Measurements from ENCODE around the gene CDK2.
"Not testable (repeated sequence)": the region's sequence is repeated elsewhere in the genome, so short reads cannot be mapped to it uniquely, and the experiment has no call there.

CDK2 gene

DNA sequence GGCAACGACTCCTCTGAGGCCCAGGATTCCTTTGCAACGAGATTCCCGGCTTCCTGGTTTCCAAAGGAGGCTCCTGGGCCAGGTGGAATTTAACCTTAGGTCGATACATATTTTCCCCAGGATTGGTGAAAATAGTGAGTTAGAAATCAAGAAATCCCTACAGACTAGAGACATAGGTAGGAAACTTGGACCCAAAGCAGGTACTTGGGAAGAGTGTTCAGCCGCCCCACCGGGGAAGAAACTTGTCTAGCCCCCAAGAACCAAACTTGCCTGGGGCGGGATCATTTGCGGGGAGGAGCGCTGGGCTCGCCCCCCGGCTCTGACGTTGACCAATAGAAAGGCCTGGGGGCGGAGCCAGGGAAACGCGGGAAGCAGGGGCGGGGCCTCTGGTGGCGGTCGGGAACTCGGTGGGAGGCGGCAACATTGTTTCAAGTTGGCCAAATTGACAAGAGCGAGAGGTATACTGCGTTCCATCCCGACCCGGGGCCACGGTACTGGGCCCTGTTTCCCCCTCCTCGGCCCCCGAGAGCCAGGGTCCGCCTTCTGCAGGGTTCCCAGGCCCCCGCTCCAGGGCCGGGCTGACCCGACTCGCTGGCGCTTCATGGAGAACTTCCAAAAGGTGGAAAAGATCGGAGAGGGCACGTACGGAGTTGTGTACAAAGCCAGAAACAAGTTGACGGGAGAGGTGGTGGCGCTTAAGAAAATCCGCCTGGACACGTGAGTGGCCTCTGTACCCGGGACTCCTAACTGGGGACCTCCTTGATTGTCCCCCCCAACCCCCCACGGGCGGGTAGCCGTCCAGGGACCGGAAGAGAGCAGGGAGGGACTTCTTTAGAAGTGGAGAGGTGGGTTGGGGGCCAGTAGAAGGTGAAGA, at the start of gene CDK2:
TSS of gene CDK2 (plus strand) at position 423 of the 874 bp plus-strand sequence. CDS start at position 602, 179 bp downstream.
- DNase-seq = peak; percentile 30

GRCh38 chr12:55919032-55919431, 47.6 kb upstream of the CDK2 start:
- not testable (repeated sequence) for DNase-seq

GRCh38 chr12:55922126-55922525, 44.5 kb upstream of the CDK2 start:
- no peak for DNase-seq

- DNase-seq = not testable (repeated sequence)
Measured at GRCh38 chr12:55923648-55924047, 43.0 kb upstream of the CDK2 start.

DNA sequence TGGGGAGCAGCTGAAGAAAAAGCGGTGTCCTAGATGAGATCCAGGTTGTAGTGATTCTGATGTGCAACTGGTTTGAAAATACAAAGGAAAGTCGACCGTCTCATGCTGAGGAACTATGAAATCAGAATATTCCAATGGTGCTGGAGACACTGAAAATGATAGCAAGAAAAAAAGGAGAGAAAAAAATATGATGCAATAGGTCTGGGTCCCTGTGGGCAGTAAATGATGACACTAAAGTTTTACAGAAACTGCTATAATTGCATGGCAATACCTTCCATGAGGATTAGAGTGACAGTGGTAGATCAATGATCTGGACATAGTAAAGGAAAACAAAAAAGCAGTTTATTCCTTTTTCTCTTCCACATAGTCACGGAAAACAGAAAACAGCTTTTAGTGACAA, 41.3 kb upstream of the CDK2 start:
- DNase-seq = no peak

DNA sequence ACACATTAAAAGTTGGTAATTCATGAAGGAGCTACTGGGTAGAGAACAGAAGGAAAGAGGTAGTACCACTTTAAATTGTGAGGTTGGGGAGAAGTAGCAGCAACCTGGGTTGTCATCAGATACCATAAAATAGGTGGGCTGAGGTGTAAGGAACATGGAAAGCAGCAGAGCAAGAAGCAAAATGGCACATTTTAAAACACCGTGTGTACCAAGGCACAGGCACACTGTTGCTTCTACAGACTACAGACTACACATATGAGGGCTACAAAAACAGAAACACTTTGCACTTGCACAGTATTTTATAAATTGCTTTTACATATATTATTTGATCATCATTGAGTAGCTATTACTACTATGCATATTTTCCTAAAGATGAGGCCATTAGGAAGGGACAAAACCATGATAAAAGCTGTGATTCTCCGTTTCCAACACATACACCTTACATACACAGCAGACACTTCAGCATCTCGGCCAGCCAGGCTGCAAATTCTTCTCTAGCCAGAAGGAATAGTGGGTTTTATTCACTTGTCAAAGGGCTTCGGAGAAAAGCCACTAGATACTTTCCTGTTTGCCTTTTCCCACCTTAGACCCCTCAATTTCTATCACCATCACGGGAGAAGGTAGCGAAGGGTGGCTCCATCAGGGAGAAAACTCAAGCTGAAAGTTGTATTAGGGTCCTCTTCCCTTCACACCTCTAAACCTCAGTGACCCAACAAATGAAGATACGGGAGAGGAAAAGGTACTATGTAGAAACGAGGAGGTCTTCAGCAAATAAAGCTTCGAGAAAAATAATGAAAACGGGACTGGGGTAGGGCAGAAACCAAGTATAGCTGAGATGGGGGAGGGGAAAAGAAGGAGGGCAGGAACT, 40.5 kb upstream of the CDK2 start:
- no peak for DNase-seq

GRCh38 chr12:55926738-55927587, 39.7 kb upstream of the CDK2 start:
- peak; percentile 75 for DNase-seq

DNA sequence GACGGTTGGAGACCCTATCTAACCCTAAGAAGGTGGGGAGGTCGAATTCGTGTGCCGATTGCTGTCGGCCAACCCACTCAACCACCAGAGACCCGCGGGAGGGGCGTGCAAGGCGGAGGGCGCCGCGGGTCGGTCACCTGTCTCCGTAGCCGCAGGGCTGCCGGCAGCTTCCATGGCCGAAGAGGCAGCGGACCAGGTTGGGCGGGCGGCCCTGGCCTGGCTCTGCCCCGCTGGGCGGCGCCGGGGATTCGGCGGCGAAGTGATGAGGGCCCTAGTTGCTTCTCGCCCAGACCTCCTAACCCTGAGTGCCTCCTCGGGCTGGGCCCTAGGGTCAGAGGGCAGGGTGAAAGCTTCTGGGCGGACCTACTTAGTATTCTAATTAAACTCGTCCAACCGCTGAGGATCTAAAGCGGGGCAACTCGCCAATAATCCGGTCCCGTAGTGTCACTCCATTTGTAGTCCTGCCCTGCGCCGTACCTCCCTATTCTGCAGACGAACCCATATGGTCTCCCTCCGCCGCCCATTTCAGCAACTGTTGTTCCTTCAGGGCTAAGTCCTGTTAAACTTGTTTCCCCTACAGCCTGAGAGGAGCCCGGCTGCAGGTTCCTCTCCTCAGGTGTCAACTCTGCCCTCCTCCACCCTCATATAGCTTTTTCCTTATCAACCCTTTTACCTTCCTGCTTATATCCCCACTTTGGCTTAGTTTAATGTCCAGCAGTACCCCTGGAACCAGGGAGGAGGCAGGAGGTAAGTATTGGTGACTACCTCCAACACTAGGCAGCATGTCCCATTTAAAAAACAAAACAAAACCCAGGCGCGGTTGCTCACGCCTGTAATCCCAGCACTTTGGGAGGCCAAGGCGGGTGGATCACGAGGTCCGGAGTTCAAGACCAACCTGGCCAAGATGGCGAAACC, 38.8 kb upstream of the CDK2 start, which contains the start of gene PYM1:
TSS of gene PYM1 (minus strand) at position 307 of the 915 bp plus-strand sequence. CDS start at position 174, 133 bp downstream.
- peak; percentile 59 for DNase-seq

DNA sequence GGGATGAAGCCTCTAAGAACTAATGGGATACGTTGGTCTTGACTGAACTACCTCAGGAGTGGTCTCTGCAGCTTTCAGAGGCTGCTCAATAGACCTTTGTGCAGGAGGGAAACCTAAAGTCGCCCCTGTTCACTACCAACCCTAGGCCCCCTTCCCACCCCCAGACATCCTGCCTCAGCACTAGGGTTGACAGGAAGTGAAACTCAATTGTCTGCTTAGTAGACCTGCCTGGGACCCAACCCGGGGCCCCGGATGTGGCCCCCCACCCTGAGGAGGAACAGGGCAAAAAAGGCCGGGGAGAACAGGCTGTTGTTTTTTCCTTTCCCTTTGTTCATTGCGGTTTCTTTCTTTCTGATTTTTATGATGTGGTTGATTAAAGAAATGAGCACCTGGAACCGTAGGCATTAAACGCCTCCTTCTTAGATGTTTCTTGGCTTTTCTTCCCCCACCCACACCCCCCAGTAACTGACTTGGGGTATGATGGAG, 37.3 kb upstream of the CDK2 start:
- DNase-seq = no peak

GRCh38 chr12:55930771-55931316, 35.8 kb upstream of the CDK2 start, which contains the start of gene DGKA:
Gene DGKA, plus strand, starts transcription at chr12:55931162. Its CDS starts 5,342 bp downstream, at chr12:55936504.
- DNase-seq = peak; percentile 15

DNA sequence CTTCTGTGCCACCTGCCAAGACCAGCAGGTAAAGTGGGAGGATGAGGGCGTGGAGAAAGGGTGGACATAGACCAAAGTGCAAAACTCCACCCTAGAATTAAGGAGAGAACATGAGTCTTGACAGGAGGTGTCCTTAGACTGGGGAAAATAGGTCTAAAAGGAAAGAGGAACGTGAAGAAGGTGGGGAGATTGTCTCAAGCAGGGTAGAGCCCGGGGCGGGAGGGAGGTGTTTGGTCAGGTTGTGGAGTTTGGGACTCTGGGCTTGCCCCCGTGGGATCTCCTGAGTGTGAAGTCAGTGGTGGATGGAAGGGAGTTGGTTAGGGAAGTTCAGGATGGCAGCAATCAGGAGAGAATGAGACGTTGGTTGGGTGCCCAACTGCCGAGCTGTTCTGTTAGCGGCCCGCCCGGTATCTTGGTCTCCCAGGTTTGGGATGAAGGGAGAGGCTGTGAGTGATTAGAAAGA, 35.3 kb upstream of the CDK2 start:
- DNase-seq = no peak

DNA sequence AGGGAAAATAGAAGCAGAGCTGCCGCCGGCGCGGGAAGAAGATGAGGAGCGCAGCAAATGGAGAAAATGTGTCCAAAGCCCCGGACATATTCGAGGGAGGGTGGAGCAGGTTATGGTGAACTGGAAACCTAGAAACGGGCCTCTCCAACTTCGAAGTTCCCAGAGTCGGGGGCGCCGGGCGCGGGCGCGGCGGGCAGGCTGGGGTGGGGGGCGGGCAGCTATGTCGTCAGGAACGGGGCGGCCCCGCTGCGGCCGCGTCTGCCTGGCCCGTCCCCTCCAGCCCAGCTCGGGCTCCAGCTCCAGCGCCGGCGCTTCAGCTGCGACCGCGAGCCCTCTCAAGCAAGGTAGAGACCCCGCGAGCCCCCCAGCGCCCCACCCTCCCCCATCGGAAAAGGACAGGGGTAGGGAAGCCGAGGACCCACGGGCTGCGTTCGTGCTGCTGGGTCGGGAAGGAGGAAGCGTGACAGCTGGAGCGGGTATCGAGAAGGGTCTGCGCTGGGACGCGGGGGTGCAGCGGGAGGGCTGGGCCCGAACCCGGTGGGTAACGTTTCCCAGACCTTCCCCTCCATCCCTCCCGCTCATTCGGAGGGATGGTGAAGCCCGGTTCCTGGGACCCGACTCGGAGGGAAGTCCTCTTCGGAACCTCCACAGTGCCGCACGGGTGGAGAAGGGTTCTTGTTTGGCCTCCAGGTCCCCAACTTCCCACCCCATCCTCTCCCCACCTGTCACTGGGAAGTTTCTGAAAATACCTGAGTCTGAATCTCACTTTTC, 34.7 kb upstream of the CDK2 start:
- DNase-seq = no peak

DNA sequence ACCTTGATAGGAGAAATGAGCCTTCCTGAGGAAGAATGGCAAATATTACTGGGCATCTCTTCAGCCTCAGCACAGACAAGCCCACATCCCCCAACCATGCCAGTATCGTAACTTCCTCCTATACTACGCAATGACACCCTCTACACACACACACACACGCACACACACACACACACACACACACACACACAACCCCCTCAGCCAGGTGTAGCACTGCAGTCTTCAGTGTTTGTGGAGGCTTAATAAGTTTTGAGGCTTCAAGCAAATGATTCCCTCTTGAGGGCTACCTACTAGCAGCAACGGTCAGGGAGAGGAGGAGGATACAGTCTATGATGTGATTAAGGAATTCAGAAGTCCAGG, 34.1 kb upstream of the CDK2 start:
- DNase-seq = no peak

- DNase-seq = no peak
Measured at GRCh38 chr12:55933169-55933798, 33.3 kb upstream of the CDK2 start.

- peak; percentile 28 for DNase-seq
Measured at GRCh38 chr12:55933799-55934742, 32.6 kb upstream of the CDK2 start.

DNA sequence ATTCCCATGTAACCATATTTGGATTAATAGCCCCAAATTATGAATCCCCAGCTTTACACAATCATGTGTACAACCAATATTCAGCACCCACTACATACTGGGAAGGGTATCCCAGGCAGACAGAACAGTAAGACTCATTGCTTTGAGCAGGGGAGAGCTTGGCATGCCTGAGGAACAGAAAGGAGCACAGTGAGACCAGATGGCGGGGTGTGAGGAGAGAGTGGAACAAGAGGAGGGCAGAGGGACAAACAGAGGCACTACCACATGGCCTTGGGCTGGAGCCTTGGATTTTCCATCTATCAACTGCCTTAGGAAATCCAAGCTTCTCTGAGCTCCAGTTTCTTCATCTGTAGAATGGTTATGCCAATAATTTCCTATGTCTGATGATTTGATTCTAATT, 31.9 kb upstream of the CDK2 start:
- peak; percentile 18 for DNase-seq

DNA sequence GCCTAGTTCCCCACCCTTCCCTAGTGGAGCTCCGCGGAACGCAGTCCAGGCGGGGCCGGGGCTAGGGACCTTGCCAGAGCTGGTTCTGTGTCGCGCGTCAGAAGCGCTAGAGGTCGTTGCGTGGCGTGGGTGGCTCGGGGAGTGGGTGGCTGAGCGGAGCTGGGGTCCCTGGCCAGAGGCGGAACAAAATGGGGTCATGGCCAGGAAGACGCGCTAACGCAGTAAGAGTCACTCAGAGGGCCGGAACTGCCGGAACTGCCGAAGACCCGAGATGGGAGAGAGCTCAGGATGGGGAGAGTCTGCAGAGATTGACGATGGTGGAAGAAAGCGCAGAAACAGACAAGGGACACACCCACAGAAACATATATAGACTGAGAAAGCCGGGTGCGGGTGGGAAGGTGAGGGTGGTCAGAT, 30.9 kb upstream of the CDK2 start:
- DNase-seq = no peak

DNA sequence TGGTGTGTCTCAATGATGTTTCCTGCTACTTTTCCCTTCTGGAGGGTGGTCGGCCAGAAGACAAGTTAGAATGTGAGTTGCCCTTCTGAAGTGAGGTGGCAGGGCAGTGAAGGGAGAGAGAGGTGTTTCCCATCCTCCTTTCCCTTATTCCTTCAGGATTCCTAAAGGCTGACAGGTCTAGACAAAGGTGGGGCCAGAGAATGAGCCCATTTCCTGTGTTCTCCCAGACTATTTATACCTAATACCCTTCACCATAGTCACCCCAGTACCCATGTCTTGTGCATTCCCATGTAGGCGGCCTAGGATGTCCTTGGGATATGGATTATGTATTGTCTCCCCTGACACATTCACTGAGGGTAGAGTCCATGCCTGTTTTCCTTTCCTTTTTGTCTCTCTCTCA, 28.6 kb upstream of the CDK2 start:
- DNase-seq = no peak

Data from DMS 273 treated with DMSO at 0.1 percent for 48 hours (cell line).